H1 (cell line): Measurements from ENCODE around the gene OPCML. TPM values are rescaled to one million over a fixed set of nuclear protein-coding genes. Genes with fewer than 3 reads are reported as not detected.

Experiments
- CTCF ChIA-PET: fragments of 300-600 bp; sonication (Branson Sonifier 250); formaldehyde crosslinking; loops from one replicate; lab custom pipeline; 2021; ENCODE audit not compliant: partially characterized antibody; lab: Charles Lee
- POLR2A ChIA-PET: fragments of 300-600 bp; sonication (Branson Sonifier 250); formaldehyde crosslinking; loops from one replicate; lab custom pipeline; 2021; ENCODE audit warnings: inconsistent platforms; ENCODE audit not compliant: partially characterized antibody; lab: Charles Lee
- DNase-seq, 2 experiments: peaks; one replicate each; pipeline versions ENCODE4 v3.0.0 to v3.0.0-alpha.2; 2010 to 2022; ENCODE audit warnings: low spot score in 2 of 2, low read depth in 1 of 2, mixed read lengths in 1 of 2
- FAIRE-seq: peaks from 2 replicates; lab custom pipeline; 2011; peaks lifted over from hg19 to GRCh38; lab: Jason Lieb, UNC
- H2AFZ ChIP-seq: 2 replicates; pipeline ENCODE4 v1.8.1; 2012; ENCODE audit warnings: low read length, inconsistent platforms
- H2AK5ac ChIP-seq: 2 replicates; pipeline ENCODE4 v1.6.1; 2013; ENCODE audit warnings: low read depth, low read length
- H2BK120ac ChIP-seq: replicated peaks from 2 replicates; pipeline ENCODE3; 2013; ENCODE audit warnings: low read depth, low read length, inconsistent platforms
- H2BK12ac ChIP-seq: 2 replicates; pipeline ENCODE4 v1.6.1; 2013; ENCODE audit warnings: low read depth, low read length
- H2BK15ac ChIP-seq: 2 replicates; pipeline ENCODE4 v1.6.1; 2013; ENCODE audit warnings: low read length
- H2BK20ac ChIP-seq: 2 replicates; pipeline ENCODE4 v1.6.1; 2013; ENCODE audit warnings: low read length
- H2BK5ac ChIP-seq: 2 replicates; pipeline ENCODE4 v1.6.1; 2013; ENCODE audit warnings: low read depth, low read length
- H3K14ac ChIP-seq: 2 replicates; pipeline ENCODE4 v1.6.1; 2013; ENCODE audit warnings: inconsistent platforms; ENCODE audit not compliant: insufficient read length
- H3K18ac ChIP-seq: 2 replicates; pipeline ENCODE4 v1.6.1; 2013; ENCODE audit warnings: low read length; ENCODE audit errors: extremely low read depth
- H3K23ac ChIP-seq: 2 replicates; pipeline ENCODE4 v1.6.1; 2013; ENCODE audit warnings: inconsistent platforms; ENCODE audit not compliant: insufficient read length
- H3K23me2 ChIP-seq: 2 replicates; pipeline ENCODE4 v1.6.1; 2013; ENCODE audit warnings: low read depth, low read length
- H3K27ac ChIP-seq: 2 replicates; pipeline ENCODE4 v1.6.1; 2011; ENCODE audit warnings: low read depth, low read length, inconsistent platforms
- H3K27me3 ChIP-seq, 4 experiments: replicated peaks in 1 of 4; 1 replicate in 1 of 4; 2 replicates in 3 of 4; pipeline versions ENCODE4 v1.6.1 to v1.8.1; 2011 to 2013; ENCODE audit warnings: low read length in 3 of 4, mild to moderate bottlenecking in 3 of 4, inconsistent platforms in 2 of 4, mixed read lengths in 2 of 4, moderate library complexity in 1 of 4; ENCODE audit not compliant: control insufficient read depth in 3 of 4, insufficient read depth in 3 of 4; ENCODE audit errors: extremely low read depth in 1 of 4
- H3K36me3 ChIP-seq, 4 experiments: 2 replicates each; pipeline versions ENCODE4 v1.6.1 to v1.8.1; 2011 to 2013; ENCODE audit warnings: mild to moderate bottlenecking in 4 of 4, low read length in 3 of 4, moderate library complexity in 2 of 4, control low read depth in 1 of 4, inconsistent platforms in 1 of 4; ENCODE audit not compliant: insufficient read depth in 4 of 4, control insufficient read depth in 2 of 4
- H3K4ac ChIP-seq: replicated peaks from 2 replicates; pipeline ENCODE3; 2013; ENCODE audit warnings: low read length, low read depth, mixed read lengths, inconsistent platforms; ENCODE audit not compliant: insufficient read length
- H3K4me1 ChIP-seq, 4 experiments: replicated peaks in 1 of 4; 1 replicate in 1 of 4; 2 replicates in 3 of 4; pipeline versions ENCODE4 v1.6.1 to v1.8.1; 2011 to 2013; ENCODE audit warnings: low read length in 3 of 4, inconsistent platforms in 2 of 4, mixed read lengths in 1 of 4; ENCODE audit not compliant: insufficient read depth in 4 of 4, control insufficient read depth in 3 of 4
- H3K4me2 ChIP-seq, 2 experiments: 2 replicates each; pipeline versions ENCODE4 v1.6.1 to v1.8.1; 2011 to 2013; ENCODE audit warnings: low read depth in 2 of 2, low read length in 2 of 2, control low read depth in 1 of 2, inconsistent platforms in 1 of 2, mild to moderate bottlenecking in 1 of 2; ENCODE audit not compliant: insufficient read depth in 1 of 2
- H3K4me3 ChIP-seq, 4 experiments: fragments of 200-600, 300-600 bp in 1 of 4; sonication (generic), shearing (Covaris generic), sonication (Bioruptor Twin) in 1 of 4; 2 replicates each; pipeline versions ENCODE4 v1.5.1 to v1.8.1; 2011 to 2016; ENCODE audit warnings: low read length in 4 of 4, low read depth in 3 of 4, control low read depth in 2 of 4, inconsistent platforms in 2 of 4, mild to moderate bottlenecking in 2 of 4, mixed read lengths in 1 of 4, moderate library complexity in 1 of 4; ENCODE audit not compliant: insufficient read depth in 2 of 4; ENCODE audit errors: extremely low read depth in 1 of 4
- H3K56ac ChIP-seq: replicated peaks from 2 replicates; pipeline ENCODE3; 2013; ENCODE audit warnings: low read depth, mild to moderate bottlenecking, mixed read lengths, low read length, inconsistent platforms; ENCODE audit not compliant: insufficient read length
- H3K79me1 ChIP-seq: 2 replicates; pipeline ENCODE4 v1.6.1; 2013; ENCODE audit warnings: low read depth, low read length, control low read depth
- H3K79me2 ChIP-seq, 2 experiments: 2 replicates each; pipeline versions ENCODE4 v1.6.1 to v1.8.1; 2012 to 2013; ENCODE audit warnings: low read length in 2 of 2, mild to moderate bottlenecking in 2 of 2, inconsistent platforms in 1 of 2; ENCODE audit not compliant: insufficient read depth in 2 of 2, control insufficient read depth in 1 of 2
- H3K9ac ChIP-seq, 4 experiments: replicated peaks in 1 of 4; 1 replicate in 1 of 4; 2 replicates in 3 of 4; pipeline versions ENCODE4 v1.6.1 to v1.8.1; 2011 to 2013; ENCODE audit warnings: low read depth in 3 of 4, low read length in 3 of 4, control low read depth in 2 of 4, mild to moderate bottlenecking in 2 of 4, moderate library complexity in 2 of 4, inconsistent platforms in 1 of 4; ENCODE audit errors: extremely low read depth in 1 of 4
- H3K9me3 ChIP-seq, 2 experiments: 2 replicates each; pipeline versions ENCODE4 v1.6.1 to v1.8.1; 2012 to 2013; ENCODE audit warnings: mild to moderate bottlenecking in 2 of 2, moderate library complexity in 2 of 2, control low read depth in 1 of 2, inconsistent platforms in 1 of 2, low read depth in 1 of 2, low read length in 1 of 2, mixed read lengths in 1 of 2; ENCODE audit not compliant: insufficient read depth in 2 of 2
- H4K20me1 ChIP-seq, 2 experiments: replicated peaks in 1 of 2; 2 replicates each; pipeline versions ENCODE3 to v1.8.1; 2011 to 2013; ENCODE audit warnings: inconsistent platforms in 2 of 2, low read length in 2 of 2, mild to moderate bottlenecking in 1 of 2; ENCODE audit not compliant: insufficient read depth in 2 of 2, control insufficient read depth in 1 of 2
- H4K5ac ChIP-seq: 2 replicates; pipeline ENCODE4 v1.6.1; 2013; ENCODE audit warnings: low read length, low read depth, mixed read lengths, inconsistent platforms; ENCODE audit not compliant: insufficient read length
- H4K8ac ChIP-seq: 2 replicates; pipeline ENCODE4 v1.8.0; 2013; ENCODE audit warnings: mild to moderate bottlenecking, moderate library complexity, low read length, inconsistent platforms; ENCODE audit not compliant: insufficient read depth; ENCODE audit errors: extremely low read depth
- H4K91ac ChIP-seq: replicated peaks from 2 replicates; pipeline ENCODE3; 2013; ENCODE audit warnings: low read length, mixed read lengths, inconsistent platforms; ENCODE audit not compliant: insufficient read length
- ATF3 ChIP-seq: IDR thresholded peaks from 2 replicates; pipeline ENCODE4 v1.6.1; 2011; ENCODE audit warnings: low read depth, mild to moderate bottlenecking, low read length; ENCODE audit not compliant: insufficient read depth
- CBX8 ChIP-seq: fragments of 300-800, 300-1000 bp; sonication (generic); IDR thresholded peaks from 2 replicates; pipeline ENCODE4 v1.7.1; 2016; ENCODE audit warnings: low read depth, low read length, borderline replicate concordance
- JUN ChIP-seq: IDR thresholded peaks from 2 replicates; pipeline ENCODE4 v1.6.1; 2011; ENCODE audit warnings: low read depth, mild to moderate bottlenecking, improper control_type of control experiment, low read length
- NRF1 ChIP-seq: IDR thresholded peaks from 2 replicates; pipeline ENCODE4 v1.6.1; 2011; ENCODE audit warnings: mild to moderate bottlenecking, low read depth, low read length, improper control_type of control experiment
- RNF2 ChIP-seq: fragments of 200-900, 300-1000 bp; sonication (generic); IDR thresholded peaks from 2 replicates; pipeline ENCODE4 v1.7.1; 2016; ENCODE audit warnings: borderline replicate concordance, low read depth, mild to moderate bottlenecking, antibody characterized with exemption, low read length; ENCODE audit not compliant: poor library complexity, severe bottlenecking; ENCODE audit errors: missing control alignments
- SIN3A ChIP-seq, 2 experiments: IDR thresholded peaks in 1 of 2; conservative IDR thresholded peaks in 1 of 2; 2 replicates each; pipeline ENCODE4 v1.6.1; 2011 to 2012; ENCODE audit warnings: low read length in 2 of 2, improper control_type of control experiment in 1 of 2, low read depth in 1 of 2, mild to moderate bottlenecking in 1 of 2
- TAF1 ChIP-seq: IDR thresholded peaks from 2 replicates; pipeline ENCODE4 v1.6.1; 2011; ENCODE audit warnings: mild to moderate bottlenecking, low read depth, low read length
- TAF7 ChIP-seq: optimal IDR thresholded peaks from 2 replicates; pipeline ENCODE3; 2011; ENCODE audit warnings: low read depth, mild to moderate bottlenecking, inconsistent platforms, low read length, moderate library complexity, borderline replicate concordance
- WGBS, 2 experiments: shearing (Covaris generic) in 1 of 2; methylation state at CpG; one replicate each; pipeline versions ENCODE4 v1.1.6 to v1.1.7; 2013 to 2015; ENCODE audit warnings: low lambda C conversion rate in 2 of 2, mixed read lengths in 2 of 2, inconsistent platforms in 1 of 2, low coverage in 1 of 2, missing lambda C conversion rate in 1 of 2; ENCODE audit not compliant: insufficient replicate concordance in 2 of 2, insufficient coverage in 1 of 2, insufficient read length in 1 of 2; ENCODE audit errors: extremely low coverage in 1 of 2, missing lambda C conversion rate in 1 of 2; 5-methylcytosine and 5-hydroxymethylcytosine counted together
- polyA plus RNA-seq, 7 experiments: library from polyadenylated mRNA; depleted of rRNA in 3 of 7; stranded (reverse) in 5 of 7; unstranded in 2 of 7; fragments of >200 nt in 5 of 7; fragments of 200-250 nt in 2 of 7; gene quantifications; 1 replicate in 5 of 7; 2 replicates in 1 of 7; 4 replicates in 1 of 7; pipeline versions ENCODE4 v1.2.1 to v1.2.3, GENCODE V29; 2011 to 2013; ENCODE audit warnings: missing spikeins in 2 of 7, mixed read lengths in 2 of 7
- total RNA-seq: library from RNA; stranded (reverse); fragmentation: NEBNext Ultra II Directional; extraction: Animal tissue kit (Norgen Biotek cat#: 25700); gene quantifications from 2 replicates; pipeline ENCODE4 v1.2.1, GENCODE V29; 2021
- TF ChIP-seq, protein P1 (sequence below): IDR thresholded peaks from 2 replicates; pipeline ENCODE4 v1.6.1; 2011; ENCODE audit warnings: low read length, improper control_type of control experiment

OPCML gene
- total and polyA plus RNA-seq, 2 of the 8 experiments (the other 6 are each of a cell fraction or from before 2014, with no cell fraction given): 2.3 to 3.1 TPM

- ChIA-PET CTCF (interaction anchor here (0.6 to 3.8 kb wide), 6 partner anchors 12 to 271 kb away, joined by 3 to 20 read pairs (median 4); no protein-coding TSS in a partner anchor), POLR2A (no interaction called here)
- no peak overlapping the region for H3K14ac ChIP-seq
- no peaks in the 10 kb centered on the region for H3K79me1 ChIP-seq
- DNase-seq: no peak
- H3K9ac ChIP-seq: no peak overlapping the region
- no peak overlapping the region for H3K4me2 ChIP-seq
- no peak overlapping the region for H3K23ac ChIP-seq
- H4K8ac ChIP-seq: no peak overlapping the region
- no peak overlapping the region for H4K5ac ChIP-seq
- 88% methylated on average over 7 of the region's 7 CpGs; no CpG with 5 or more reads in 1 of the 2 experiments for whole genome bisulfite sequencing, 2 experiments
- no peak overlapping the region for H3K18ac ChIP-seq
- no peaks in the 10 kb centered on the region for H3K4me1 ChIP-seq
- H4K20me1 ChIP-seq: no peaks in the 10 kb centered on the region
- no peak overlapping the region for H2BK5ac ChIP-seq
- H2BK12ac ChIP-seq: no peak overlapping the region
- no peak overlapping the region for H3K27ac ChIP-seq
- TF ChIP-seq NRF1: no peak
- TF ChIP-seq ATF3: no peak
- TF ChIP-seq, protein P1, sequence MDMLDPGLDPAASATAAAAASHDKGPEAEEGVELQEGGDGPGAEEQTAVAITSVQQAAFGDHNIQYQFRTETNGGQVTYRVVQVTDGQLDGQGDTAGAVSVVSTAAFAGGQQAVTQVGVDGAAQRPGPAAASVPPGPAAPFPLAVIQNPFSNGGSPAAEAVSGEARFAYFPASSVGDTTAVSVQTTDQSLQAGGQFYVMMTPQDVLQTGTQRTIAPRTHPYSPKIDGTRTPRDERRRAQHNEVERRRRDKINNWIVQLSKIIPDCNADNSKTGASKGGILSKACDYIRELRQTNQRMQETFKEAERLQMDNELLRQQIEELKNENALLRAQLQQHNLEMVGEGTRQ: no peak
- TF ChIP-seq SIN3A (conservative IDR thresholded peaks at IDR 0.05 in 1 of 2, IDR thresholded peaks at IDR 0.05 in 1 of 2; ENCODE audit: low read depth in 1 of 2, low read length in 2 of 2): no peak
- no peak for TF ChIP-seq TAF1
- no peak for TF ChIP-seq CBX8
- no peak for TF ChIP-seq TAF7
- TF ChIP-seq JUN: no peak
- no peak for TF ChIP-seq RNF2
- TF ChIP-seq, all 59 proteins: peak for 0
- no peak for FAIRE-seq
- no peaks in the 10 kb centered on the region for H3K23me2 ChIP-seq
- no peaks in the 10 kb centered on the region for H3K9me3 ChIP-seq
- no peaks in the 10 kb centered on the region for H3K79me2 ChIP-seq
- H2BK20ac ChIP-seq: no peak overlapping the region
- no peak overlapping the region for H3K4me3 ChIP-seq
- no peak overlapping the region for H2BK120ac ChIP-seq
- H3K4ac ChIP-seq: no peak overlapping the region
- H2AFZ ChIP-seq: no peak overlapping the region
- H3K27me3 ChIP-seq: no peaks in the 10 kb centered on the region; a peak in 1 of 7 replicates
- H3K56ac ChIP-seq: no peak overlapping the region
- H2BK15ac ChIP-seq: no peak overlapping the region
- H4K91ac ChIP-seq: no peak overlapping the region
- no peak overlapping the region for H2AK5ac ChIP-seq
- no peaks in the 10 kb centered on the region for H3K36me3 ChIP-seq
These were observed 31.3 kb upstream of the OPCML start for GRCh38 chr11:133563505-133564025.
